ENCODE measurements around the gene NOB1.

Gene NOB1

DNA sequence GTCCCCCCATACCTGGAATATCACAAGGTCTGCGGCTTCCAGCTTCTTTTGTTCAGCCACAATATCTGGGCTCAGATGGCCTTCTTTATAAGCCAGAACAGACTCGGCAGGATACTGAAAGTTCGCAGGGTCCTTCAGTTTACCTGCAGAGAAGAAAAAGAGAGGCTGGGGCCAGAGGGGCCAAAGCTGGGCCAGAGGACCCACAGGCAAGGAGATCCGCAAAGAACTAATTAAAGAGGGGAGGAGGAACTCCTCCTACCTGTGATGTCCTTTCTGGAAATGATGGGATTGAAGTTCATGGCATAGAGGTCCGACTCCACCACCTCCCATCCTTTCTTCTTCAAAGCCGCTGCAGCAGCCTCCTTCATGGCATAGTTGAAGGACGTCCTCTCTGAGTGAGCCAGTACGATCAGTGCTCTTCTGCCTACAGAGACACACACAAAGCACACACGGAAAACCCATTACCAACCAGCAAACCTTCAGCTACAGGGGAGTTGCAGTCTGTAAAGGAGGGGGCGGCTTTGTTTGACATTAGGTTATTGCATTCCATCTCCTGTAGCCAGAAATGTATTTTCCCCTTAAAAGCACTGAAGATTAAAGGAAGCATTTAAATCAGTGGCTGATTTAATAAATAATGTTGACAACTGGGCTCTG is 36.5 kb downstream of the NOB1 start:
- FAIRE-seq: no peak

DNA sequence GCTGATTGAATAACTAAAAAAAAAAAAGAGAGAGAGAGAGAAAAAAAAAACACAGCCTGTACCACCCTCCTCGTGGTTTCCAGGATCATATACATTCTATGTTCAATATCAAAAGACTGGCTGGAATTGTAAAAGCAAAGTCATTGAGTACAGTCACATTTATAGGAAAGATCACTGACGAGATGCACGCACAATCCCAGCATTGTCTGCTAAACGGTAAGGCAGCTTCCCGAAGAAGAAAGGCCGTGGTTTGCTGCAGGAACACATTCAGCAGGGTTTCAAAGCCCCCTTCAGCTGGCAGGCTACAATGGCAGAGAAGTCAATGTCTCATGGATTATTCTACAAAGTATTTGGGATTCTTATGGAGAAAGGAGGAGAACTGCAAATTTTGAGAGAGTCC is 37.7 kb downstream of the NOB1 start:
- no peak for FAIRE-seq

DNA sequence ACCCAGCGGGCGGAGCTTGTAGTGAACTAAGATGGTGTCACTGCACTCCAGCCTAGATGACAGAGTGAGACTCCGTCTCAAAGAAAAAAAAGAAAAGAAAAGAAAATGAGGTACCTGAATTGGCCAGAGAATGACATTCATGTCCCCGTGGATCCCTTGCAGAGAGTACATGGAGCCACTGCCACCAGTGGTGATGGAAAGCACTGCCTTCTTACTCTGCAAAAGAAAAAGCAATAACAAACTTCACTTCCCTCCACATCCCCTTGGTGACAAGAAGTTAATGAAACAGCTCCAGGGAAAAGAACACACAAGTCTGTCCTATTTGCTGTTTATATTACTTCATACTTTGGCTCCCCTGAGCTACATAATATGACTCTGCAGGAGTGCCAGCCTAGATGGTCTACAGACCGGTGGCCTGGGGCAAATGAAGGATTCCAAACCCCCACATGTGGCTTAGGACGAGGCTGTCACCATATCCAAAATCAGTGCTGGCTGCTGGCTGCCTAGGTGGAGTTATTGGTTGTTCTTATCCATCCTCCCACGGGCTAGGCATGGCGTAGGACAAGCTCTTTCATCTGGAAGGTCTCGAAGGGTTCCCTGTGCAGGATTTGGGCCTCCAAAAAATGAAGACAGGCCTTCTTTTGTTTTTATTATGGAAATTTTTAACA is 41.7 kb downstream of the NOB1 start:
- no peak for FAIRE-seq

DNA sequence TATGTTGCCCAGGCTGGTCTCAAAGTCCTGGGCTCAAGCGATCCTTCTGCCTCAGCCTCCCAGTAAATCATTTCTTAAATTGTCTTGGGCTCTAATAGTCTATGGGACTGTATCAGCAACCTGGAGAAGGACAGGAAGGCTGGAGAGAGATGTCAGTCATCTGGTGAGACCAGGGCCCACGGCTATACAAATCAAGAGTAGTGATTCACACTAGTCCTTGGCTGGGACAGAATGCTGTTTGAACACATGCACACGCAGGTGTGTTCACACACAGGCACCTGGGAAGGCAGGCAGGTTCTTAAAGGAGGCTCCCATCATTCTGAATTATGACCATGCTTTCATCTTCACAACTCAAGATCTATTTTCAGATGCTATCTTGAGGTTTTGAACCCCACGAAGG is 42.4 kb downstream of the NOB1 start:
- FAIRE-seq: no peak

DNA sequence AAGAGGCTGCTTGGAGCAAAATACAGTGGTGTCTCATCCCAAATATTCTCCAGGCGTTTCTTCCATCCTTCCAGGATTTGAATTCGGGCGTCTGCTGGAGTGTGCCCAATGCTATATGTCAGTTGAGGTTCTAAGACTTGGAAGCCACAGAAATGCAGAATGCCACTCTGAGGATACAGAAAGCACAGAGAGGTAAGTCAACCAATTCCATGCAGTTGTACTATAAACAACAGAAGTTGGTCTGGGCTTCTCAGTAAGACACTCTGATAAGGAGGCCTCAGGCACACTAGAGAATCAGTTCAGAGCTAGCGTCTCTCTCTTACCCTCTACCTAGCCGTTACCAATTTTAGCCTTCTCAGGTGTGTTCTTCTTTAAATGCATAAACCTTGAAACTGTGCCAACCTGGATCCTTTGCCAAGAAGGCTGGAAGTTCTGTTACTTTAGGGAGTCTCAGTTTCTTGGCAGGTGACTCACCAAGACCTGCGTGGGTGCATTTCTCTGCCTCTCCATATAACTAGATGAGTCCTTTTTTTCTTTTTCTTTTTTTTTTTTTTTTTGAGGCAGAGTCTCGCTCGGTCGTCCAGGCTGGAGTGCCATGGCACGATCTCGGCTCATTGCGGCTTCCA is 43.5 kb downstream of the NOB1 start:
- FAIRE-seq: no peak

DNA sequence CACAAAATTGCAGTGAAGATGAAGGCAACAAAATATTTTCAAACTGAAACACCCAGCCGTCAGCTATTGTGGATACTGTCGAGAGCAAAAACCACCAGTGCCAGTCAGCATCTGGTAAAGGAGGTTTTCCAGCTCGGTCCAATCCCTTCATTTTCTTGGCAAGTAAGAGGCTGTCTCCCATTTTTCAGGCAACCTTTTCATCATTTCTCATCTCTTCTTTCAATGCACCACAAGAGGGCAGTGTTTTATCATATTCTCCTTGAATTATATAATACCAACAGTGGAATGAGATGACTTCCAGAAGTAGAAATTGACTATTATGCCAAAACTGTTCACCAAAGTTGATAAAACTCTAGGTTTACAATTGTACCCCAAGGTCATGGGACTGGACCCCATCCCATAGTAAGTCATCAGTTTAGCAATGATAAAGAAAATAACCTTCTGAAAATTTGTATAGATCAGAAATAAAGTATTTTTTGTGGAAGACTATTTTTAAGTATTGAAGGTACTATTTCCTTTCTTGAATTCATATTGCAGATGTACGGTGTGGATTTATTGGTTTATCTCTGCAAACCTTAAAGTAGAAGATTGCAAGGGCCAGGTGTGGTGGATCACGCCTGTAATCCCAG is 45.2 kb downstream of the NOB1 start:
- FAIRE-seq: no peak

DNA sequence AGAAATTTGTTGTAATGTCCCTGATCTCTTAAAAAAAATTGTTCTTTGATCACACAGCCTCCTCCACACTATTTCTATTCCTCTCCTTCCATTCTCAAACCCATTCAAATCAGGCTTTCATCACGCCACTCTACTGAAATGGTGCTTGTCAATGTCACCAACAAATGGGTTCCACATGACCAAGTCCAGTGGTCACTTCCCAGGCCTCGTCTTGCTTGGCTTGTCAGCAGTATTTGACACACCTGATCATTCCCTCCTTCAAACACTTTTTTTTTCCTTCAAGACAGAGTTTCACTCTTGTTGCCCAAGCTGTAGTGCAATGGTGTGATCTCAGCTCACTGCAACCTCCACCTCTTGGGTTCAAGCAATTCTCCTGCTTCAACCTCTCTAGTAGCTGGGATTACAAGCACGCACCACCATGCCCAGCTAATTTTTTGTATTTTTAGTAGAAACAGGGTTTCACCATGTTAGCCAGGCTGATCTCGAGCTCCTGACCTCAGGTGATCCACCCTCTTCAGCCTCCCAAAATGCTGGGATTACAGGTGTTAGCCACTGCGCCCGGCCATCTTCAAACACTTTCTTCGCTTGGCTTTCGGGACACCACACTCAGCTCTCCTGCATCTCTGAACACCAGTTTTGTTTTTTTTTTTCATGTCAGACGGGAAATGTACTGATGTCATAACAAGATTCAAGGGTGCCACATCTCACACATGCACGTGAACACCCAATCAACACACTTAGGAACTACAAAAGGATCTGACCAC is 46.6 kb downstream of the NOB1 start:
- no peak for FAIRE-seq

DNA sequence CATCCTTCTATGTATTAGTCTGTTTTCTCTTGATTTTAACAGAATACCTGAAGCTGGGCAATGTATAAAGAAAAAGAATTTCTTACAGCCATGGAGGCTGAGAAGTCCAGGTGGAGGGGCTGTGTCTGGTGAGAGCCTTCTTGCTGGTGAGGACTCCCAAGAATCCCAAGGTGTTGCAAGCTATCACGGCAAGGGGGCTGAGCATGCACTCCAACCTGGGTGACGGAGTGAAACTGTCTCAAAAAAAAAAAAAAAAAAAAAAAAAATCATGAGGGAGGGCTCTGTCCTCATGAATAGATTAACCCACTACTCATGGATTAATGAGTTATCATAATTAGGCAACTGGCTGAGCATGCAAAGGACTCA is 47.8 kb downstream of the NOB1 start:
- no peak for FAIRE-seq

DNA sequence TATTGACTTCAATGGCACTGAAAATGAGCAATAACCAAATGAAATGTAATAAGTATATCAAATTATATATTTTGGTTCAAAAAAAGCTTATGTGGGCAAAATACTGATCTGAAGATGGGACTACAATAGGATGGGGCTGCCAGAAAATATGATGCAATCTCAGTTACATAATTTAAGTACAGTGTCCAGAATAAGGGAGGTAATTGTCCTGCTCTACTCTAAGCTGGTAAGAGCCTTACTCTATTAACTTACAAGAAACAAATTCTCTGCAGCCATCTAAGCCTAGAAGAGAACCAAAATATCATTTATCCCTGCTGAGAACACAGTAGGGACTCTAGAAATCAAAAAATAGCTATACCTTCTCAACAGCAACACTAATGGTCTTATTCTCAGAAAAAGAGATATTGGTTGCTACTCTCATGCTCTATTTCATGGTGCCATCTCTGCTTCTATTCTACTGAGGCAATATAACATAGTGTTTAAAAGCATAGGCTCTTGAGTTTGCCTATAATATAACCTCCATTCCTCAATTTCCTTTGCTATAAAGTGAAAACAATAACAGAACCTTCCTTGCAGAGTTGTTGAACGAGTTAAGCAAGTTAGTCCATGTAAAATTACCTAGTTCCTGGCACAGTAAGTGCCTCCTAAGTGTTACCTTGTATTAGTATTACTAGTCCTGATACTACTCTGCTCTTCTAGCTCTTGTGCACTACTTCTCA is 48.3 kb downstream of the NOB1 start:
- FAIRE-seq: no peak

DNA sequence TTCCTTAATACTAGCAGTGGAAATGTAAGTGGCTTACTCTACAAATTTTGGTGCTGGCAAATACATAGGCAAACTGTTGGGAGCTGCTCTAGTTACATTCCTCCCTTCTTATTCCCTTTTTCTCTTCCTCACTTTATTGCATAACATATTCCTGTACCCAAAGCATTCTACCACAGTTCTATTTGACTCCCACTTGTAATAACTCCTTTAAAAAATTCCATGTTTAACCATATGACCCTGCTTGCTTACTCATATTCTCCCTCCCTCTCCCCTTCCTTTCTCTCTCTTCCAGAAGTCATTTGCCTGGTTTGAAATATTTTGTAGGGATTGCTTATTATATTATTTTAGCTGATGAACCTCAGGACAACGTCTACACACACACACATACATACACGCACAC is 51.1 kb downstream of the NOB1 start:
- FAIRE-seq: no peak

DNA sequence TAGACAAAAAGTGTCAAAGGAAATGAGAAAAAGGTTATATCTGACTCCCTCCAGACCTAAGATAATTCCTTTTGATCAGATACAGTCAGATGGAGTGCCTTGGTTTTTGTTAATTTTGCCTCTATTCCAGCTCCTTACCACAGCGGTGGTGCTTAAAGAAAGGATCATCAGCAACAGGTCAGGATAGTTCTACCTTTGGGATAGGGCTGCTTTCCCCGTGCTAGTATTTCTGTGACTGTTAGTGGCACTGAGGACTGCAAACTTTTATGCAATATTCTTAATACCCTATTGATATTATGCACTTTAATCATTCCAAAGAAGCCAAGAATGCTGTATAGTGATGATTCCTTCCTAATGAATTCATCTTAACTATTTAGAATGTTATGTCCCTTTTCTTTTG is 52.9 kb downstream of the NOB1 start:
- FAIRE-seq: no peak

DNA sequence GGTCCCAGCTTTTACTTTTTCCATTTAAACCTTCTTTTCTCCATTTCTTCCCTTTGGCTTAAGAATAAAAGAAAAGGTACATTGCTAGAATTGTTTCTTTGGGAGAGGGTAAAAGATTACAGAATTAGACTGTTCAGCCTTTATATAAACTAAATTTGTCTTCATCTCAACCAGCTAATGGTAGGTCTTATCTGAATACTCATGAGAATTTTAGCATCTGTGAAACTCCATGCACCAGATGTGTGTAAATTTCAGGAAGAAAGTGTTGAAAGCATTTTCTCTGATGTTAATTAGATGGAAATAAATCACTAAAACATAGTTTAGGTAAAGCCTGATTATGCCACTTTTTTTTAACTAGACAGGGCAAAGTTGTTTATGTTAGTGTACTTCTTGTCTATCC is 53.3 kb downstream of the NOB1 start:
- FAIRE-seq: no peak

DNA sequence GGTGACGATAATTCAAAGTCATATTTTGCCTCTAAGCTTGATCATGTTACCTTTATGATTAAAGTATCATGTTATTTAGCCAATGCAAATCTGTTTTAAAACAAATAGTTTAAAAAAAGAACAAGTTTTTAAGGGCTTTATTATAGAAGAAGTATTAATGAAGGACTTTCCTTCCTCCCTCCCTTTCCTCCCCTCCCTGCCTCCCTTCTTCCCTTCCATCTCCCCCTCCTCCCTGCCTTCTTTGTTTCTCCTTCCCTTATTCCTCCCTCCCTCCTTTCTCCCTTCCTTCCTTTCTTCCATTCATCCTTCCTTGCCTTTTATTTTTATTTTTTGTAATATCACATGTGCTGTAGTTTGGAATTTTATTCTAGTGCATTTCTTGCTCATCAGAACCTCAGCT is 54.8 kb downstream of the NOB1 start:
- FAIRE-seq: no peak

DNA sequence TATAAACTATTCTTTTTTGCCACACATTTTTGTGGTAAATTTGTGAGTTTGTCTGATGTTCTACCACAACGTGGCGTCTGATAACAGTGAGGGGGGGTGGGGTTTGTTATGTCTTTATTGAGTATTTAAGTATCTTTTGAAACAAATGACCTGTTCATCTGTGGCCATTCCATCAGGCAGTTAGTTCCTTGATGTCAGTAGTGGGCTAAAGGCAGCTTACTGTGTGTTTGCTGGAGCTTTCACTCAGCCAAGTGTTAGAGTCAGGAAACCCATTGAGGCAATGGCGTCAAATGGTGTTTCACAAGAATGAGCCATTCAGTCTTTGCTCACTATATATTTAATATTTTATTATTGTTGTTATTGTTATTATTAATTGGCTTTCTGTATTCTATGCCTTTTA is 56.3 kb downstream of the NOB1 start:
- FAIRE-seq: no peak

DNA sequence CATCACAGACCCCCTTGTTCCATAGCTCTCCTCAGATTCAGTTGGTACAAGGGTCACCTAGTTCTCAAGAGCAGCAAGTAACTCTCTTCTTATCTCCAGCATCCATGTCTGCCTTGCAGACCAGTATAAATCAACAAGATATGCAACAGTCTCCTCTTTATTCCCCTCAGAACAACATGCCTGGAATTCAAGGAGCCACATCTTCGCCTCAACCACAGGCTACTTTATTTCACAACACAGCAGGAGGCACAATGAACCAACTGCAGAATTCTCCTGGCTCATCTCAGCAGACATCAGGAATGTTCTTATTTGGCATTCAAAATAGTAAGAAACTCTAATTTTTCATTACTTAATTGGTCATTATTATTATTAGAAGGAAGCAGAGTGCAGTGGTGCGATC is 60.8 kb downstream of the NOB1 start:
- no peak for FAIRE-seq

DNA sequence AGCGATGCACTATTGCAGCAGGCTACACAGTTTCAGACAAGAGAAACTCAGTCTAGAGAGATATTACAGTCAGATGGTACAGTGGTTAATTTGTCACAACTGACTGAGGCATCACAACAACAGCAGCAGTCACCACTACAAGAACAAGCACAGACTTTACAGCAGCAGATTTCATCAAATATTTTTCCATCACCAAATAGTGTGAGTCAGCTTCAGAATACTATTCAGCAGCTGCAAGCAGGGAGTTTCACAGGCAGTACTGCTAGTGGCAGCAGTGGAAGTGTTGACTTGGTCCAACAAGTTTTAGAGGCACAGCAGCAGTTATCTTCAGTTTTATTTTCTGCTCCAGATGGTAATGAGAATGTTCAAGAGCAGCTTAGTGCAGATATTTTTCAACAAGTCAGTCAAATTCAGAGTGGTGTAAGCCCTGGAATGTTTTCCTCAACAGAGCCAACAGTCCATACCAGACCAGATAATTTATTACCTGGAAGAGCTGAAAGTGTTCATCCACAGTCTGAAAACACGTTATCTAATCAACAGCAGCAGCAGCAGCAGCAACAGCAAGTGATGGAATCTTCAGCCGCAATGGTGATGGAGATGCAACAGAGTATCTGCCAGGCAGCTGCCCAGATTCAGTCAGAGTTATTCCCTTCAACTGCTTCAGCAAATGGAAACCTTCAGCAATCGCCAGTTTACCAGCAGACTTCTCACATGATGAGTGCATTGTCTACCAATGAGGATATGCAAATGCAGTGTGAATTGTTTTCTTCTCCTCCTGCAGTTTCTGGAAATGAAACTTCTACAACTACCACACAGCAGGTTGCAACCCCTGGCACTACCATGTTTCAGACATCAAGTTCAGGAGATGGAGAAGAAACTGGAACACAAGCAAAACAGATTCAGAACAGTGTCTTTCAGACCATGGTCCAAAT is 62.5 kb downstream of the NOB1 start:
- no peak for FAIRE-seq
